Measurements from ENCODE around the gene TPM3.

GRCh38 chr1:154213274-154213673 lies 21.4 kb upstream of the TPM3 start:
- TF ChIP-seq POLR2A (IDR thresholded peaks at IDR 0.05; ENCODE audit: low read depth, low read length) (no peak), TAF1 (IDR thresholded peaks at IDR 0.05; ENCODE audit: low read depth, low read length) (no peak), POLR2AphosphoS5 (IDR thresholded peaks at IDR 0.05; ENCODE audit: low read depth, low read length) (no peak), POU2F2 (IDR thresholded peaks at IDR 0.05; ENCODE audit: low read depth, low read length) (no peak), PAX5 (IDR thresholded peaks at IDR 0.05; ENCODE audit: insufficient read depth, low read length, severe bottlenecking) (no peak), SPI1 (IDR thresholded peaks at IDR 0.05; ENCODE audit: low read depth, low read length) (no peak)
